PFSK-1 (cell line): ENCODE data around the gene GRHL3.

Experiments used
- POLR2AphosphoS5 ChIP-seq: IDR thresholded peaks from 2 replicates; pipeline ENCODE4 v1.6.1; 2012; ENCODE audit warnings: low read depth, mild to moderate bottlenecking, control low read depth, low read length, moderate library complexity
- REST ChIP-seq, 2 experiments: IDR thresholded peaks; 2 replicates each; pipeline versions ENCODE4 v1.6.1 to v1.8.0; 2011 to 2012; ENCODE audit warnings: low read depth in 2 of 2, low read length in 2 of 2, control low read depth in 1 of 2, inconsistent platforms in 1 of 2, mild to moderate bottlenecking in 1 of 2, moderate library complexity in 1 of 2; ENCODE audit not compliant: insufficient read depth in 1 of 2
- SIN3A ChIP-seq: IDR thresholded peaks from 2 replicates; pipeline ENCODE4 v1.6.1; 2012; ENCODE audit warnings: mild to moderate bottlenecking, low read length, moderate library complexity, borderline replicate concordance; ENCODE audit not compliant: insufficient read depth
- TAF1 ChIP-seq: IDR thresholded peaks from 2 replicates; pipeline ENCODE4 v1.6.1; 2012; ENCODE audit warnings: low read length, control low read depth, borderline replicate concordance; ENCODE audit not compliant: insufficient read depth

- TF ChIP-seq POLR2AphosphoS5 (no peak), REST (IDR thresholded peaks at IDR 0.05; ENCODE audit: insufficient read depth in 1 of 2, low read depth in 2 of 2, low read length in 2 of 2) (no peak), SIN3A (no peak), TAF1 (no peak)
Measured at GRCh38 chr1:24303600-24303999, 15.6 kb upstream of the GRHL3 start.
